K562 (cell line): ENCODE data around the gene SLAMF8. TPM values are rescaled to one million over a fixed set of nuclear protein-coding genes. Genes with fewer than 3 reads are reported as not detected.

Source experiments
- CC2D1A ChIP-seq: fragments of 450-650 bp; IDR thresholded peaks from 2 replicates; pipeline ENCODE4 v1.6.1; 2017; ENCODE audit warnings: mild to moderate bottlenecking
- CREM ChIP-seq: IDR thresholded peaks from 2 replicates; pipeline ENCODE4 v1.6.1; 2014; ENCODE audit warnings: antibody characterized with exemption, low read depth
- DEAF1 ChIP-seq: fragments of 450-650 bp; formaldehyde crosslinking; IDR thresholded peaks from 2 replicates; pipeline ENCODE4 v1.4.0; 2020; ENCODE audit warnings: mild to moderate bottlenecking, moderate library complexity
- E2F4 ChIP-seq: sonication (generic); formaldehyde crosslinking; IDR thresholded peaks from 2 replicates; pipeline ENCODE4 v1.8.0; 2022; ENCODE audit warnings: mild to moderate bottlenecking, low read depth, missing genetic modification reagents
- ELF1 ChIP-seq: fragments of 200-800 bp; sonication (Bioruptor generic); IDR thresholded peaks from 2 replicates; pipeline ENCODE4 v1.6.1; 2016; ENCODE audit warnings: missing genetic modification characterization, missing compliant biosample characterization
- GTF2B ChIP-seq: IDR thresholded peaks from 2 replicates; pipeline ENCODE4 v1.6.1; 2011; ENCODE audit not compliant: insufficient read length; ENCODE audit errors: extremely low read depth
- HES1 ChIP-seq: fragments of 450-650 bp; IDR thresholded peaks from 2 replicates; pipeline ENCODE4 v1.6.1; 2016; ENCODE audit warnings: low read depth, mild to moderate bottlenecking, moderate library complexity
- IRF2 ChIP-seq: sonication (generic); formaldehyde crosslinking; IDR thresholded peaks from 2 replicates; pipeline ENCODE4 v1.8.1; 2022; ENCODE audit warnings: mild to moderate bottlenecking, missing genetic modification reagents
- MXD1 ChIP-seq: fragments of 250-450 bp; sonication (Bioruptor Pico); IDR thresholded peaks from 2 replicates; pipeline ENCODE4 v1.8.0; 2021; ENCODE audit warnings: borderline replicate concordance, mild to moderate bottlenecking, moderate library complexity; ENCODE audit not compliant: poor library complexity, severe bottlenecking
- NFRKB ChIP-seq: fragments of 450-650 bp; IDR thresholded peaks from 2 replicates; pipeline ENCODE4 v1.6.1; 2016; ENCODE audit warnings: low read depth
- RBM39 ChIP-seq: fragments of 200-400 bp; formaldehyde crosslinking; optimal IDR thresholded peaks from 2 replicates; pipeline ENCODE3; 2018; ENCODE audit warnings: low read depth, low read length
- SFPQ ChIP-seq: fragments of 200-400 bp; formaldehyde crosslinking; IDR thresholded peaks from 2 replicates; pipeline ENCODE4 v1.6.1; 2017; ENCODE audit warnings: mild to moderate bottlenecking, low read depth, low read length, moderate library complexity
- ZNF263 ChIP-seq: sonication (generic); formaldehyde crosslinking; IDR thresholded peaks from 2 replicates; pipeline ENCODE4 v1.8.0; 2022; ENCODE audit warnings: mild to moderate bottlenecking, missing genetic modification reagents, borderline replicate concordance
- ZNF592 ChIP-seq: fragments of 450-650 bp; IDR thresholded peaks from 2 replicates; pipeline ENCODE4 v1.6.1; 2017; ENCODE audit warnings: antibody characterized with exemption, mild to moderate bottlenecking
- polyA plus RNA-seq, 8 experiments: library from polyadenylated mRNA; depleted of rRNA in 4 of 8; stranded (reverse) in 5 of 8; unstranded in 3 of 8; fragments of >200 nt; fragmentation: Nextera tagmentation in 2 of 8; fragmentation: Illumina TruSeq in 1 of 8; extraction: Ambion mirVana in 2 of 8; extraction: Trizol in 1 of 8; gene quantifications; 2 replicates each; pipeline versions ENCODE4 v1.2.1 to v1.2.3, GENCODE V29; 2011 to 2014; ENCODE audit warnings: inconsistent platforms in 1 of 8, missing spikeins in 1 of 8
- total RNA-seq, 7 experiments: library from RNA; depleted of rRNA in 6 of 7; stranded (reverse); fragments of >200 nt in 6 of 7; fragmentation: Illumina TruSeq in 2 of 7; extraction: Trizol in 2 of 7; gene quantifications; 2 replicates each; pipeline versions ENCODE4 v1.2.1 to v1.2.3, GENCODE V29; 2011 to 2021; ENCODE audit warnings: low replicate concordance in 1 of 7

The SLAMF8 gene
- total and polyA plus RNA-seq, 9 of the 15 experiments (the other 6 are each of a cell fraction or from before 2014, with no cell fraction given): not detected

- TF ChIP-seq ZNF592: peak; percentile 45; the same call in 1 of the 2 replicates
- TF ChIP-seq ELF1 (tag): peak; percentile 66
- TF ChIP-seq ZNF263 (CRISPR knock-in tag): no peak
- TF ChIP-seq E2F4: no peak
- 0 out of 2 replicates have a peak, but pooled peaks have one; percentile 30 for TF ChIP-seq NFRKB
- TF ChIP-seq IRF2: no peak
- TF ChIP-seq HES1: no peak
- no peak for TF ChIP-seq RBM39
- no peak for TF ChIP-seq GTF2B
- TF ChIP-seq CC2D1A: no peak
- no peak for TF ChIP-seq CREM
- no peak for TF ChIP-seq SFPQ
- TF ChIP-seq DEAF1 (CRISPR knock-in tag): no peak
- no peak for TF ChIP-seq MXD1 (CRISPR knock-in tag)
Measured at GRCh38 chr1:159881622-159882526, 55.2 kb downstream of the SLAMF8 start (continued).
